ENCODE results near the gene PRPSAP2. TPM values are rescaled to one million over a fixed set of nuclear protein-coding genes. Genes with fewer than 3 reads are reported as not detected.
"Not testable (repeated sequence)": the region's sequence is repeated elsewhere in the genome, so short reads cannot be mapped to it uniquely, and the experiment has no call there.

PRPSAP2 gene, protein sequence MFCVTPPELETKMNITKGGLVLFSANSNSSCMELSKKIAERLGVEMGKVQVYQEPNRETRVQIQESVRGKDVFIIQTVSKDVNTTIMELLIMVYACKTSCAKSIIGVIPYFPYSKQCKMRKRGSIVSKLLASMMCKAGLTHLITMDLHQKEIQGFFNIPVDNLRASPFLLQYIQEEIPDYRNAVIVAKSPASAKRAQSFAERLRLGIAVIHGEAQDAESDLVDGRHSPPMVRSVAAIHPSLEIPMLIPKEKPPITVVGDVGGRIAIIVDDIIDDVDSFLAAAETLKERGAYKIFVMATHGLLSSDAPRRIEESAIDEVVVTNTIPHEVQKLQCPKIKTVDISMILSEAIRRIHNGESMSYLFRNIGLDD
- polyA plus RNA-seq (ENCODE audit: insufficient read length in 4 of 4), result 10 to 100 TPM; 54.2 to 66.9 (median 57.3) TPM

- DNase-seq (ENCODE audit: low read depth in 4 of 4, low spot score in 2 of 4), result peak; percentile 47 to 82 (median 74)
Observed at GRCh38 chr17:18857864-18858566, at the start of gene PRPSAP2. Gene PRPSAP2 (plus strand): TSS chr17:18858131. CDS start chr17:18865834, 7,703 bp downstream.

DNA sequence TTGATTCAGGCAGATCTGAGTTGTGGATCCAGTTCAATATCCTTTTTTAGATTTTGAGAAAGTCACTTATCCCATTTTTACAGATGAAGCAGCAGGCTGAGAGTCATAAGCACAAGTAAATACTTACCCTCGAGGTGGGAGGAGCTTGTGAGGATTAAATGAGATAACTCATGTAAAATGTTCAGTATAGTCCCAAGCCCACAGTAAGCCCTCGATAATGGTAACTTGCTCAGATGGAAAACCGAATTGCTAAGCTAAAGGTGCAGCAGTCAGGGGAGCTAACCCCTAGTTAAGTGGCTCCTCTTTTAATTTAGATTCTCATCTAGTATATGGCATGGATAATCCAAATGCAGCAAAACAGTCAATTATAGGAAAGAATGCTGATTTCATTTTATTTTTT, 42.0 kb upstream of the PRPSAP2 start:
- not testable (repeated sequence) for DNase-seq (ENCODE audit: low read depth in 4 of 4, low spot score in 2 of 4)

DNA sequence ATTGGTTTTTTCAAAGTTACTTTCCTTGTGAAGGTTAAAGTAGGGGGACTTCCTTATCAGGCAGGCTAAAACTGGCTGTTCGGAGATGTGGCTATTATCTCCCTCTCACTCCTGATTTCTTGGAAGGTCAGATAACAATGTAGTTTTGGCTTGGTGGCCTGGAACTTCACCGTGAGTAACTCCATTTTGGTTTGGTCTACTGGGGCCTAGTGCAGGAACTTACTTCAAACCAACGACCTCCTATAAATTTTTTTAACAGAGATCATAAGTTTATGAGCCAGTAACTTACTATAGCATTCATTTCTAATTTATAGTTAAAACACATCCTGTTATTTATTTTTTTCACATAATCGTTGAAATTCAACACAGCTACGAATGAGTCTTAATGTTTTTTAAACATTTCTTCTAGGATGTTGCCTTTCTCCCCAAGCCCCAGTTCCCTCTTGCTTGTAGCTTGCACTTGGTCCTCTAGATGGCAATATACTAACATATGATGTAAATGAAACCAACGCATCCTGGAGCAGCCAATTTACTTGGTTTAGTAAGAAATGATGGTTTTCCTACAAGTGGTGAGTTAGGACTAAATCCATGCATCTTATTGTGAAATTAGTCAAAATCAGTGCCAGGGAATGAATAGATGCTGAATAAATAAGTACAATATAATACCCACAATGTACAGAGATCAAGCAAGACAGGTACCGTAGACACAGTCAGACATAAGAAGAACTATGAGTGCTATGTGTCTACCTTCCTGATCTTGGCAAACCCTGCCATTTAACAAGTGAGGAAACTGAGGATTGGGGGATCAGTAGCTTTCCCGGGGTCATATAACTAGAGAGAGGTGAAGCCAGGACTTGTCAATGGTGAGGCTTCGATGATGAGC, 41.2 kb upstream of the PRPSAP2 start:
- peak in 3 of 4 donors; percentile 10 to 47 (median 20) for DNase-seq (ENCODE audit: low read depth in 4 of 4, low spot score in 2 of 4)

GRCh38 chr17:18821430-18821829, 36.5 kb upstream of the PRPSAP2 start:
- DNase-seq (ENCODE audit: low read depth in 4 of 4, low spot score in 2 of 4), result not testable (repeated sequence)

DNA sequence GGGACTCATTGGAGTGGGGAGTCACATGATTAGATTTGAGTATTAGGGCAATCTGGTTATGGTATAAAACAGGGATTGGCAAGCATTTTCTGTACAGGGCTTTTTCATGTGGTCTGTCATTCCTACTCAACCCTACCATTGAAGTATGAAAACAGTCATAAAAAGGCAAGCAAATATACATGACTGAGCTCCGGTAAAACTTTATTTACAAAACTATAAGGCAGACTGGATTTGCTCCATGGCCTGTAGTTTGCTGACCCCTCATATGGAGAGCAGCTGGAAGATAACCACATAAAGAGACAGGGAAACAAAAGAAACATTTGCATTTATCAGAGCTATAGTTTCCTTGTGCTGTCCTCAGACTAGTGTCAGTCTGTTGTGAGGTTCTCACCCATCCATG, 30.3 kb upstream of the PRPSAP2 start:
- not testable (repeated sequence) for DNase-seq (ENCODE audit: low read depth in 4 of 4, low spot score in 2 of 4)

GRCh38 chr17:18848501-18848900, 9.4 kb upstream of the PRPSAP2 start:
- DNase-seq (ENCODE audit: low read depth in 4 of 4, low spot score in 2 of 4), result no peak

GRCh38 chr17:18850679-18851078, 7.3 kb upstream of the PRPSAP2 start:
- no peak for DNase-seq (ENCODE audit: low read depth in 4 of 4, low spot score in 2 of 4)

DNA sequence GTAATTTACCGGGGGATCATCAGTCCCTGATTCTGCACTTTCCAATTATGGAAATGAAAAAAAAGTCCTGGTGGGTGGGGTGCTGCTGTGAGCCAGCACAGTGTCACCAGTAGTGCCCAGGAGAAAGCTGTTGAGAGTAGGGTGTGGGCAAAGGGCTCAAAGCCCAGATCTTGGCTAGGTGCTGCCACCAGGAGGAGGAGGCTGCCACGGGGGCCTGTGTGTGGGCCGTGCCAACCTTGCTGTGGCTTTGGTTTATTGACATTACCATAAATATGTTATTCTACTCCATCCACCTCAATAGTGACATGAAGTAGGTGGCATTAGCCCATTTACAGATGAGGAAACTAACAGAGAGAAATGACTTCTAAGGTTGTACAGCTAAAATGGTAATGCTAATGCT, 6.7 kb upstream of the PRPSAP2 start:
- no peak for DNase-seq (ENCODE audit: low read depth in 4 of 4, low spot score in 2 of 4)

GRCh38 chr17:18854956-18855355, 3.0 kb upstream of the PRPSAP2 start:
- no peak for DNase-seq (ENCODE audit: low read depth in 4 of 4, low spot score in 2 of 4)

DNA sequence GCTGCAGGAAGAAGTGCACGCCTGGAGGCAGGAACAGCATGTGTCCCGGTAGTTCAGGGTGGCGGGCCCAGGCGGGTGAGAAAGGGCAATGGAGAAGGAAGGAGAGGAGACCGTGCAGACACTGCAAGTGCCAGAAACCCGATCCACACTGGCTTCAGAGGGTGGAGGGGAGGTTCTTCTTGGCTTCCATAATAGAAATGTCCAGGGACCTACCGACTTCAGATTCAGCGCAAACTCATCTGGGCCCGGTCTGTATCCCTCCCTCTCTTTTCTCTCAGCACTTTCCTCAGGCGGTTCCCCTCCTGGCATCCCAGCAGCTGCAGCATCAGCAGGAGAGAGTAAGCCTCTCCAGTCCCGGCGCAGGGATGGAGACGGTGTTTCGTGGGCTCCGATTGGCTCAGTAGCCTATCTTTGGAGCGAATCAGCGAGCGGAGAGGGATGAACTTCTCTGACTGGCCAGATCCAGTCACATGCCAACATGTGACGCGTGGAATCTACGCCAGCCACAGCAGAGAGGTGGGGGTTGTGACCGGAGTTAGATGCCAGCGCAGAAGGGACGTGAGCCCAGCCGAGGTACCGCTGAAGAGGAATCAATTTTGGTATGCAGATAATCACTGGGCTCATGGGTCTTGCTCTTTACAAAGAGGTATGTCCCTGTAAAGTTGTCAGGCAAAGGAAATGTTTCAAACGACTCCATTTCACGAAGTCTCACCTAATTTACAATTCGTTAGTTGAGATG, 1.9 kb upstream of the PRPSAP2 start:
- peak; percentile 79 to 95 (median 88) for DNase-seq (ENCODE audit: low read depth in 4 of 4, low spot score in 2 of 4)

GRCh38 chr17:18856570-18856915, 1.4 kb upstream of the PRPSAP2 start:
- DNase-seq (ENCODE audit: low read depth in 4 of 4, low spot score in 2 of 4), result no peak

DNA sequence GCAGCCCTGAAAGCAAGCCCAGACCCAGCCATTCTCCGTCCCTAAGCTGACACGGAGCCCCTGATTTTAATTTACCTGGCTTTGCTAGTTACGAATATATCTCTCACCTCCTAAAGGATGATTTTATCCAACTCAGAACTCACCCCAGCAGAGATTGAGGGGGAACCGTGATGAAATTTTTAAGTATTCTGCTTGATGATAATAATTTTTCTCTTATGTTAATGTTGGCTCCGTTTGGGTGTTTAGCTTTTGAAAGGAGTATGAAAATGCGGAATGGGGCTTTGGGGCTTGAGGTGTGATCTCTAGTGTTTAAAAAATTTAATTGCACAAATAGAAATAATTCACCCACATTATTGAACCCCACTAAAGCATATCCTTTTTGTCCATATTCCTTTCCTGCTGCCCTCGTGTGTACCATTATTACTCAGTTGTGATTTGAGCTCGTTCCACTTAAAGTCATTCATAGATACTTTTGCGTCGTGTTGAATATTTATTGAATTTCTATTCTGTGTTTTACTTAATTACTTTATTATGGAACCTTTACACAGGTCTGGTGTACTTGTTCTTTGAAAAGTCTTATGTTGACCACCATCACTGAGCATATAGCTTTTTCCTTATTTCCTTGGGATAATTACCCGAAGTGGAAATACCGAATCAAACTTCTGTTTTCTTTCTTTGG, 775 bp downstream of the PRPSAP2 start:
- DNase-seq (ENCODE audit: low read depth in 4 of 4, low spot score in 2 of 4), result peak in 1 of 4 donors; percentile 43

DNA sequence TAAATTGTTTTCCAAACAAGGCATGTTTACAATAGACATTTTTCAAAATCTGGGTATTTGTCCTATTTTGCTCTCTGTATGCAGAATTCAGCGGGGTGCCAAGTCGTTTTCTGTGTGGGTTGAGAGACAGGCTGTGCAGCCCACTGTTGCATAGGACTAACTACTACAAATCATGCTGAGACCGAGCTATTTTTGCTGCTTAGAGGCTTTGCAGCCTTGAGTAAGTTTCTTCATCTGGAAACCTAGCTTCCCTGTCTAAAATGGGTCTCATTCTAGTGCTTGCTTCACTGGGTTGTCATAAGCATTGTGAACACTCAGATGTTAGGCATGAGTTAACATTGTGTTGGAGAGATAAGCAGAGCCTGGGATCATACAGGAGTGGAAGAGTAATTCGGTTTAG, 1.3 kb downstream of the PRPSAP2 start:
- peak in 1 of 4 donors; percentile 19 for DNase-seq (ENCODE audit: low read depth in 4 of 4, low spot score in 2 of 4)

- DNase-seq (ENCODE audit: low read depth in 4 of 4, low spot score in 2 of 4), result no peak
Observed at GRCh38 chr17:18860161-18860972, 2.4 kb downstream of the PRPSAP2 start.

GRCh38 chr17:18862011-18862410, 4.1 kb downstream of the PRPSAP2 start:
- DNase-seq (ENCODE audit: low read depth in 4 of 4, low spot score in 2 of 4), result no peak

DNA sequence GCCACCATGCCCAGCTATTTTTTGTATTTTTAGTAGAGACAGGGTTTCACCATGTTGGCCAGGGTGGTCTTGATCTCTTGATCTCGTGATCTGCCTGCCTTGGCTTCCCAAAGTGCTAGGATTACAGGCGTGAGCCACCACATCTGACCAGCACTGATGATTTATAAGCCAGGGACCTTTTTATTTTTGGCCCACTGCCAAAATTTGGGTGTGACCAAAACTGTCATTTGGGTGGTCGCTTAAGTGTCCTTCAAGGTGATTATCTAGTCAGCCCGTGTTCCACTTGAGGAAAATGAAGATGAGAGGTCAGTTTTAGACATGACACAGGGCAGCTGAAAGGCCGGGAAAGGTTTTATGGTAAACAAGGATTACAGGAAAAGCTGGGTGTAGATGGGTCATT, 7.1 kb downstream of the PRPSAP2 start:
- not testable (repeated sequence) for DNase-seq (ENCODE audit: low read depth in 4 of 4, low spot score in 2 of 4)

DNA sequence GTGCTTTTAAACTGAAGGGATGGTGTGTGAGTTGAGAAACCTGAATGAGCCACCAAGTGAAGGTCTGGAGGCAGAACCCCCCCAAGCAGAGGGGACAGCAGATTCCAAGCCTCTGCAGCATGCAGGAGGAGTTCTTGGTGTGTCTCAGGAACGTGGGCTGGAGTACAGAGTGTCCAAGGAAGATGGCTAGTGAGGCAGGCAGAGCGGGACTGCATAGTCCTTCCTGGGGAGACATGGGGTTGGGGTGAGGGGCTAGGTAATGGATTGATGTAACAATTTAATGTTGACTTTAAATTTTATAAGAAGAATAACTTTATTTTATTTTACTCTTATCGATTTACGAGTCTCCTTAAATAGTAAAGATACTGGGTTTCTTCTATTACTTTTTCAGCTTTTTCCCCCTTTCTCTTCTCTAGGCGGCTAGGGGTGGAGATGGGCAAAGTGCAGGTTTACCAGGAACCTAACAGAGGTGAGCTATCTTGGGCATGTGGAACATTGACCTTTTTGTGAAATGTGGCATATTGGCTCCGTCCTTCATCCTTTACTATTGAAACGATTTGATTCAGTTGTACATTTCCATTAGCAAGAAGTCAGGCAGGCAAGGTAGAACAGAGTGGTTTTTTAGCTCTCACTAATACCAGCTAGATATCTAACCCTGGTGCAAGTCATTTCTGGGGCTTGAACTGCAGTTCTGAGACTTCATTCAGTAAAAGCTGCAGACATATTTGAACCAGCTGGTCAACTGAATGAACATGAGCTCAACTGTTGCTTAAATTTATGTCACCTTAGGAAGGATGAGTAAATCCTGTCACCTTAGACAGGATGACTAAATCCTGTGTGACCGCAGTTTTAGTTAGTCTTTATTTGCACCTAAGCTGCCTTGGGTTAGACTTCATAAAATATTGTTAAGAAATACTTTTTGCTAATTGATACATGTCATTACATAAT, 9.2 kb downstream of the PRPSAP2 start:
- DNase-seq (ENCODE audit: low read depth in 4 of 4, low spot score in 2 of 4), result no peak
